Measurements from ENCODE around the gene AMHR2.
"Not testable (repeated sequence)": the region's sequence is repeated elsewhere in the genome, so short reads cannot be mapped to it uniquely, and the experiment has no call there.

AMHR2 gene

GRCh38 chr12:53399896-53400295, 23.8 kb upstream of the AMHR2 start:
- H3K4me3 ChIP-seq (ENCODE audit: low read length): no peak overlapping the region
- no peak for TF ChIP-seq CTCF (conservative IDR thresholded peaks at IDR 0.05; ENCODE audit: low read depth, low read length)
- DNase-seq (ENCODE audit: low read depth): no peak

GRCh38 chr12:53402351-53402750, 21.3 kb upstream of the AMHR2 start:
- DNase-seq (ENCODE audit: low read depth); H3K4me3 ChIP-seq (ENCODE audit: low read length): not testable (repeated sequence)

GRCh38 chr12:53402871-53403270, 20.8 kb upstream of the AMHR2 start:
- no peak overlapping the region for H3K4me3 ChIP-seq (ENCODE audit: low read length)
- no peak for DNase-seq (ENCODE audit: low read depth)
- no peak for TF ChIP-seq CTCF (conservative IDR thresholded peaks at IDR 0.05; ENCODE audit: low read depth, low read length)

- no peak overlapping the region for H3K4me3 ChIP-seq (ENCODE audit: low read length)
- DNase-seq (ENCODE audit: low read depth): no peak
- TF ChIP-seq CTCF (conservative IDR thresholded peaks at IDR 0.05; ENCODE audit: low read depth, low read length): no peak
These were observed 12.7 kb upstream of the AMHR2 start for GRCh38 chr12:53410951-53411350.

GRCh38 chr12:53413485-53414204, 10.0 kb upstream of the AMHR2 start:
- no peak for TF ChIP-seq CTCF (conservative IDR thresholded peaks at IDR 0.05; ENCODE audit: low read depth, low read length)
- no peak overlapping the region for H3K4me3 ChIP-seq (ENCODE audit: low read length)
- DNase-seq (ENCODE audit: low read depth): no peak

- H3K4me3 ChIP-seq (ENCODE audit: low read length): no peak overlapping the region
- no peak for DNase-seq (ENCODE audit: low read depth)
- no peak for TF ChIP-seq CTCF (conservative IDR thresholded peaks at IDR 0.05; ENCODE audit: low read depth, low read length)
These were observed 8.8 kb upstream of the AMHR2 start for GRCh38 chr12:53414756-53415417.

- not testable (repeated sequence) for H3K4me3 ChIP-seq (ENCODE audit: low read length); DNase-seq (ENCODE audit: low read depth)
These were observed 7.8 kb upstream of the AMHR2 start for GRCh38 chr12:53415752-53416389.

GRCh38 chr12:53417291-53417816, 6.3 kb upstream of the AMHR2 start:
- not testable (repeated sequence) for H3K4me3 ChIP-seq (ENCODE audit: low read length); DNase-seq (ENCODE audit: low read depth)
